ENCODE results near the gene EBF3.

The EBF3 gene

GRCh38 chr10:129949891-129950291 lies 14.2 kb downstream of the EBF3 start:
- Histone ChIP-seq H3K79me2 (ENCODE audit: low read length) (no peaks in the 10 kb centered on the region), H3K4me1 (ENCODE audit: low read length) (no peaks in the 10 kb centered on the region), H3K9ac (ENCODE audit: low read length) (no peak overlapping the region), H3K27me3 (ENCODE audit: low read depth, low read length) (no peaks in the 10 kb centered on the region), H3K36me3 (replicated peaks; ENCODE audit: low read depth, low read length) (no peaks in the 10 kb centered on the region), H3K9me3 (ENCODE audit: insufficient read depth, low read length) (no peaks in the 10 kb centered on the region), H4K20me1 (ENCODE audit: insufficient read depth, low read length) (no peaks in the 10 kb centered on the region), H3K4me2 (ENCODE audit: low read length) (no peak overlapping the region), H3K27ac (ENCODE audit: low read length) (no peak overlapping the region), H2AFZ (ENCODE audit: low read depth, low read length) (no peak overlapping the region), H3K4me3 (ENCODE audit: low read length) (no peak overlapping the region)
- TF ChIP-seq EZH2phosphoT487 (IDR thresholded peaks at IDR 0.05; ENCODE audit: low read depth): no peak
- no peak for TF ChIP-seq CTCF (IDR thresholded peaks at IDR 0.05; ENCODE audit: low read depth, low read length)

GRCh38 chr10:129949411-129949810 lies 14.7 kb downstream of the EBF3 start:
- H3K36me3 ChIP-seq (replicated peaks; ENCODE audit: low read depth, low read length): no peaks in the 10 kb centered on the region
- no peaks in the 10 kb centered on the region for H3K27me3 ChIP-seq (ENCODE audit: low read depth, low read length)
- H3K9ac ChIP-seq (ENCODE audit: low read length): no peak overlapping the region
- no peaks in the 10 kb centered on the region for H3K9me3 ChIP-seq (ENCODE audit: insufficient read depth, low read length)
- no peak overlapping the region for H2AFZ ChIP-seq (ENCODE audit: low read depth, low read length)
- TF ChIP-seq CTCF (IDR thresholded peaks at IDR 0.05; ENCODE audit: low read depth, low read length) (no peak), EZH2phosphoT487 (IDR thresholded peaks at IDR 0.05; ENCODE audit: low read depth) (no peak)
- H3K4me2 ChIP-seq (ENCODE audit: low read length): no peak overlapping the region
- no peak overlapping the region for H3K4me3 ChIP-seq (ENCODE audit: low read length)
- H3K79me2 ChIP-seq (ENCODE audit: low read length): no peaks in the 10 kb centered on the region
- H3K4me1 ChIP-seq (ENCODE audit: low read length): no peaks in the 10 kb centered on the region
- H3K27ac ChIP-seq (ENCODE audit: low read length): no peak overlapping the region
- no peaks in the 10 kb centered on the region for H4K20me1 ChIP-seq (ENCODE audit: insufficient read depth, low read length)

- no peaks in the 10 kb centered on the region for H3K79me2 ChIP-seq (ENCODE audit: low read length)
- H3K4me3 ChIP-seq (ENCODE audit: low read length): no peak overlapping the region
- no peak overlapping the region for H3K27ac ChIP-seq (ENCODE audit: low read length)
- no peaks in the 10 kb centered on the region for H3K4me1 ChIP-seq (ENCODE audit: low read length)
- no peaks in the 10 kb centered on the region for H3K9me3 ChIP-seq (ENCODE audit: insufficient read depth, low read length)
- H3K9ac ChIP-seq (ENCODE audit: low read length): no peak overlapping the region
- no peak overlapping the region for H2AFZ ChIP-seq (ENCODE audit: low read depth, low read length)
- no peaks in the 10 kb centered on the region for H3K27me3 ChIP-seq (ENCODE audit: low read depth, low read length)
- H3K36me3 ChIP-seq (replicated peaks; ENCODE audit: low read depth, low read length): no peaks in the 10 kb centered on the region
- no peaks in the 10 kb centered on the region for H4K20me1 ChIP-seq (ENCODE audit: insufficient read depth, low read length)
- H3K4me2 ChIP-seq (ENCODE audit: low read length): no peak overlapping the region
- TF ChIP-seq EZH2phosphoT487 (IDR thresholded peaks at IDR 0.05; ENCODE audit: low read depth) (no peak), CTCF (IDR thresholded peaks at IDR 0.05; ENCODE audit: low read depth, low read length) (no peak)
Measured at GRCh38 chr10:129946859-129947258, 17.2 kb downstream of the EBF3 start.

DNA sequence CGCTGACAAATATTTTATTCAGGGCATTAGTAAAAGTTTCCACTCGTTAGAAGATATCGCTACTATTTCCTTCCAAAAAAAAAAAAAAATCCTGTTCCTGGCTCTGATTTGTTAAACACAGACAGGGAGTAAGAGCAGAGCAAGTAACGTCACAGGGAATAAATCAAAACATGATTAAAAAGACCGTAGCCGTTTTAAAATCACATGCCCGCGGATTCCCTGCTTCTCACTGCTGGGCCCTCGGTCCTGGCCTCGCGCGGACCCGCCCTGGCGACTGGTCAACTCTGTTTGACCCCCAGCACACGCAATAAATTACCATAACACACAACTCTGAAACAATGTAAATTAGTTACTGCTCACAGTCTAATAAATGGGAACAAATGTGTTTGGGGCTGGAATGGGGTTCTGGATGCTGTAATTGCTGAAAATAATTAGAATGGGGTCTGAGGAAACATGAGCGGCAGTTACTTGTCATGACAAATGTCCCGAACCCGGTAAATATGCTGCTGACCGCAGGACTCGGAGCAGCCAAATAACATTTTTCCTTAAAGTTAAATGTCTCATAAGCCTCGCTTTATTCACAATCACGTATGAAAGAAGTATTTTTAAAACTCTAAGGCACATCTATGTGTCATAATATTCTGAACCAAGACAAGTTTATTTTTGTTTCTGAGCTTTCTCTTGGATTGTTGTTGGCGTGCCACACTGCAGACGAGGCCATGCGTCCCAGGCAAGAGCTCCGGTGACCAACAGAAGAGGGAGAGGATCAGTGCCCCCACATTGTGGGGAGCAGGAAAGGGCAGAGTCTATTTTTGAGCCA lies 17.9 kb downstream of the EBF3 start:
- Histone ChIP-seq H2AFZ (ENCODE audit: low read depth, low read length) (no peak overlapping the region), H3K4me2 (ENCODE audit: low read length) (no peak overlapping the region), H3K27me3 (ENCODE audit: low read depth, low read length) (no peaks in the 10 kb centered on the region)

More for the DNA sequence above, 17.9 kb downstream of the EBF3 start:
- Histone ChIP-seq H4K20me1 (ENCODE audit: insufficient read depth, low read length) (no peaks in the 10 kb centered on the region), H3K4me1 (ENCODE audit: low read length) (no peaks in the 10 kb centered on the region), H3K36me3 (replicated peaks; ENCODE audit: low read depth, low read length) (no peaks in the 10 kb centered on the region), H3K9ac (ENCODE audit: low read length) (no peak overlapping the region), H3K27ac (ENCODE audit: low read length) (no peak overlapping the region), H3K9me3 (ENCODE audit: insufficient read depth, low read length) (no peaks in the 10 kb centered on the region), H3K79me2 (ENCODE audit: low read length) (no peaks in the 10 kb centered on the region), H3K4me3 (ENCODE audit: low read length) (no peak overlapping the region)
- TF ChIP-seq CTCF (IDR thresholded peaks at IDR 0.05; ENCODE audit: low read depth, low read length): no peak
- TF ChIP-seq EZH2phosphoT487 (IDR thresholded peaks at IDR 0.05; ENCODE audit: low read depth): no peak
